GM19099 (cell line): ENCODE results near the gene STXBP5.

Experiments
- POLR2A ChIP-seq: IDR thresholded peaks from 3 replicates; pipeline ENCODE4 v1.6.1; 2011; ENCODE audit warnings: low read depth; ENCODE audit not compliant: insufficient read length; ENCODE audit errors: extremely low read depth

The STXBP5 gene

GRCh38 chr6:147429794-147430193 lies 225.6 kb downstream of the STXBP5 start:
- TF ChIP-seq POLR2A = no peak

DNA sequence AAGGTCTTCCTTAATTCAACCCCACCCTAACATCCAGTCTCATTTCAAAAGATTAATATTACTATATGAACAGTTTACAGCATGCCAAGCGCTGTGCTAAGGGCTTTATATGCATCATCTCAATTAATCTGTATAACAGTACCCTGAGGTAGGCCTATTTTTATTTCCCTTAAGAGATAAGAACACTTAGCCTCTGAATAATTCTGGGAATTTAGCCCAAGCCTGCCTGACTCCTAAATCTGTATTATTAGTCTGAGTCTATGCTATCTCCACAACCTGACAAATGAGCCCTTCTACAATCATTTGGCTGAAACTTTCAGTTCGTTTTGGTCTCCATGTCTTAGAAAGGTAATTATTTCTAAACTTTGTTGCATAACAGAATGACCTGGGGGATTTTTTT lies 226.6 kb downstream of the STXBP5 start:
- no peak for TF ChIP-seq POLR2A

DNA sequence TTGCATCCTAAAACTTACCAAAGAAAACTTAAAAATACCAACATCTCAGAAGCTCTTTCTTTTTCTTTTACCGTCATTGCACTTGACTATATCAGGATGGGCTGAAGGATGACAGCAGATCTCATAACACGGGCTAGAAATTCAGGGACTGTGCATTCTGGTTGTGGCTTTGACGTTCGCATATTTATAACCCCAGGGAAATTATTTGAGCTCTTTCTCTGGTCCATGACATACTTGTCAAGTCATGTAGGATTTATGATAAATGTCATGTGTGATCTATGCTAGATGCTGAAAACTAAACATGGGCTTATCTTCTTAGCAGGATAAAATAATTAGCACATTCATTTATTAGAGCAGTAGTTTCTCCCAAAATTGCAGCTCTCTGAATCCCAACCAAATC lies 229.9 kb downstream of the STXBP5 start:
- TF ChIP-seq POLR2A = no peak

GRCh38 chr6:147434516-147434915 lies 230.3 kb downstream of the STXBP5 start:
- TF ChIP-seq POLR2A = no peak

- TF ChIP-seq POLR2A = no peak
These were observed 233.4 kb downstream of the STXBP5 start for GRCh38 chr6:147437615-147438014.

GRCh38 chr6:147438758-147439528 lies 234.7 kb downstream of the STXBP5 start:
- TF ChIP-seq POLR2A = no peak
